ENCODE results near the gene DAPK2.

DNA sequence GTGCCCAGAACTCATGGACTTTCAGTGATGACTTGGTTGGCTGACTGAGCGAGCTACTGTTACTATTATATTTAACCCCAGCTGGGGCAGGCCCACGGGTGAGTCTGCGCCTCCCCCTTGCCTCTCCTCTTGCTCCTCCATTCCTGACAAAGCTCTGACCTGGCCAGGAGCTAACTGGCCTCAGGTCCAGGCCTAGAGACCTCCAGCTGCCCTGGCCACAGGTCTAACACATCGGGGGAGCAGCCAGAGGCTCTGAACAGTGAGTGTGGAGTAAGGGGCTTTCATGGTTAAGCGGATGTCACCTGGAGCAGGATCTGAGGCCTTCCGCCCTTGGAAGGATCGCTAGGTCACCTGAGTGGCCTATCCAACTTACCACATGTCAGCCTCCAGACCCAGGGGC, 116.3 kb downstream of the DAPK2 start:
- TF ChIP-seq, protein P1, sequence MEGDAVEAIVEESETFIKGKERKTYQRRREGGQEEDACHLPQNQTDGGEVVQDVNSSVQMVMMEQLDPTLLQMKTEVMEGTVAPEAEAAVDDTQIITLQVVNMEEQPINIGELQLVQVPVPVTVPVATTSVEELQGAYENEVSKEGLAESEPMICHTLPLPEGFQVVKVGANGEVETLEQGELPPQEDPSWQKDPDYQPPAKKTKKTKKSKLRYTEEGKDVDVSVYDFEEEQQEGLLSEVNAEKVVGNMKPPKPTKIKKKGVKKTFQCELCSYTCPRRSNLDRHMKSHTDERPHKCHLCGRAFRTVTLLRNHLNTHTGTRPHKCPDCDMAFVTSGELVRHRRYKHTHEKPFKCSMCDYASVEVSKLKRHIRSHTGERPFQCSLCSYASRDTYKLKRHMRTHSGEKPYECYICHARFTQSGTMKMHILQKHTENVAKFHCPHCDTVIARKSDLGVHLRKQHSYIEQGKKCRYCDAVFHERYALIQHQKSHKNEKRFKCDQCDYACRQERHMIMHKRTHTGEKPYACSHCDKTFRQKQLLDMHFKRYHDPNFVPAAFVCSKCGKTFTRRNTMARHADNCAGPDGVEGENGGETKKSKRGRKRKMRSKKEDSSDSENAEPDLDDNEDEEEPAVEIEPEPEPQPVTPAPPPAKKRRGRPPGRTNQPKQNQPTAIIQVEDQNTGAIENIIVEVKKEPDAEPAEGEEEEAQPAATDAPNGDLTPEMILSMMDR (IDR thresholded peaks at IDR 0.05): no peak
- TF ChIP-seq, protein P2, sequence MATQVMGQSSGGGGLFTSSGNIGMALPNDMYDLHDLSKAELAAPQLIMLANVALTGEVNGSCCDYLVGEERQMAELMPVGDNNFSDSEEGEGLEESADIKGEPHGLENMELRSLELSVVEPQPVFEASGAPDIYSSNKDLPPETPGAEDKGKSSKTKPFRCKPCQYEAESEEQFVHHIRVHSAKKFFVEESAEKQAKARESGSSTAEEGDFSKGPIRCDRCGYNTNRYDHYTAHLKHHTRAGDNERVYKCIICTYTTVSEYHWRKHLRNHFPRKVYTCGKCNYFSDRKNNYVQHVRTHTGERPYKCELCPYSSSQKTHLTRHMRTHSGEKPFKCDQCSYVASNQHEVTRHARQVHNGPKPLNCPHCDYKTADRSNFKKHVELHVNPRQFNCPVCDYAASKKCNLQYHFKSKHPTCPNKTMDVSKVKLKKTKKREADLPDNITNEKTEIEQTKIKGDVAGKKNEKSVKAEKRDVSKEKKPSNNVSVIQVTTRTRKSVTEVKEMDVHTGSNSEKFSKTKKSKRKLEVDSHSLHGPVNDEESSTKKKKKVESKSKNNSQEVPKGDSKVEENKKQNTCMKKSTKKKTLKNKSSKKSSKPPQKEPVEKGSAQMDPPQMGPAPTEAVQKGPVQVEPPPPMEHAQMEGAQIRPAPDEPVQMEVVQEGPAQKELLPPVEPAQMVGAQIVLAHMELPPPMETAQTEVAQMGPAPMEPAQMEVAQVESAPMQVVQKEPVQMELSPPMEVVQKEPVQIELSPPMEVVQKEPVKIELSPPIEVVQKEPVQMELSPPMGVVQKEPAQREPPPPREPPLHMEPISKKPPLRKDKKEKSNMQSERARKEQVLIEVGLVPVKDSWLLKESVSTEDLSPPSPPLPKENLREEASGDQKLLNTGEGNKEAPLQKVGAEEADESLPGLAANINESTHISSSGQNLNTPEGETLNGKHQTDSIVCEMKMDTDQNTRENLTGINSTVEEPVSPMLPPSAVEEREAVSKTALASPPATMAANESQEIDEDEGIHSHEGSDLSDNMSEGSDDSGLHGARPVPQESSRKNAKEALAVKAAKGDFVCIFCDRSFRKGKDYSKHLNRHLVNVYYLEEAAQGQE (IDR thresholded peaks at IDR 0.05): no peak
- no peak for TF ChIP-seq RNF2 (IDR thresholded peaks at IDR 0.05; ENCODE audit: borderline replicate concordance, low read depth)
- no peak for TF ChIP-seq POLR2A (IDR thresholded peaks at IDR 0.05; ENCODE audit: low read length)
- TF ChIP-seq NR3C1 (IDR thresholded peaks at IDR 0.05): no peak
- no peak for TF ChIP-seq NPAS2 (CRISPR knock-in tag; IDR thresholded peaks at IDR 0.05; ENCODE audit: borderline replicate concordance)

All from A549 (cell line).